Measurements from ENCODE around the gene ARVCF.

DNA sequence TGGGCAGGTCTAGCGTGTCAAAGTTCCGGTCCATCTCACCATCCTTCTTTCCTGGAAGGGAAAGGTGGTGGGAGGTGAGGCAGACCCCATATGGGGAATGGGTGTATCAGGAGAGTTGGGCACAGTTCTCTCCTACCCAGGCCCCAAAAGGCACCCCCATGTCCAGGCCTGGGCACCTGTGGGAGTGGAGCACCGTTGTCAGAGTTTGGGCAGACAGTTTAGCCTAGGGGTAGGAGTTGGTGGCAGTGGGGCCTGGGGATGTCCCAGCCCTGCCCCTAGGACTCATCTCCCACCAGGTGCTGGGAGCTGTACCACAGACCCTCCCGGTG lies 41.0 kb downstream of the ARVCF start:
- TF ChIP-seq, protein P1, sequence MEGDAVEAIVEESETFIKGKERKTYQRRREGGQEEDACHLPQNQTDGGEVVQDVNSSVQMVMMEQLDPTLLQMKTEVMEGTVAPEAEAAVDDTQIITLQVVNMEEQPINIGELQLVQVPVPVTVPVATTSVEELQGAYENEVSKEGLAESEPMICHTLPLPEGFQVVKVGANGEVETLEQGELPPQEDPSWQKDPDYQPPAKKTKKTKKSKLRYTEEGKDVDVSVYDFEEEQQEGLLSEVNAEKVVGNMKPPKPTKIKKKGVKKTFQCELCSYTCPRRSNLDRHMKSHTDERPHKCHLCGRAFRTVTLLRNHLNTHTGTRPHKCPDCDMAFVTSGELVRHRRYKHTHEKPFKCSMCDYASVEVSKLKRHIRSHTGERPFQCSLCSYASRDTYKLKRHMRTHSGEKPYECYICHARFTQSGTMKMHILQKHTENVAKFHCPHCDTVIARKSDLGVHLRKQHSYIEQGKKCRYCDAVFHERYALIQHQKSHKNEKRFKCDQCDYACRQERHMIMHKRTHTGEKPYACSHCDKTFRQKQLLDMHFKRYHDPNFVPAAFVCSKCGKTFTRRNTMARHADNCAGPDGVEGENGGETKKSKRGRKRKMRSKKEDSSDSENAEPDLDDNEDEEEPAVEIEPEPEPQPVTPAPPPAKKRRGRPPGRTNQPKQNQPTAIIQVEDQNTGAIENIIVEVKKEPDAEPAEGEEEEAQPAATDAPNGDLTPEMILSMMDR (IDR thresholded peaks at IDR 0.05), result no peak
- no peak for TF ChIP-seq POLR2A (IDR thresholded peaks at IDR 0.05)
- no peak for TF ChIP-seq POLR2AphosphoS5 (IDR thresholded peaks at IDR 0.05)
